ENCODE measurements around the gene ALAS1. TPM values are rescaled to one million over a fixed set of nuclear protein-coding genes. Genes with fewer than 3 reads are reported as not detected.
A peak's percentile ranks its signal among the peaks of the same experiment; 100 is the strongest.

Gene ALAS1
- total and polyA plus RNA-seq, 2 donors (not counting 3 experiments of a cell fraction or from before 2014, with no cell fraction given): 45.1 to 72.1 TPM

DNA sequence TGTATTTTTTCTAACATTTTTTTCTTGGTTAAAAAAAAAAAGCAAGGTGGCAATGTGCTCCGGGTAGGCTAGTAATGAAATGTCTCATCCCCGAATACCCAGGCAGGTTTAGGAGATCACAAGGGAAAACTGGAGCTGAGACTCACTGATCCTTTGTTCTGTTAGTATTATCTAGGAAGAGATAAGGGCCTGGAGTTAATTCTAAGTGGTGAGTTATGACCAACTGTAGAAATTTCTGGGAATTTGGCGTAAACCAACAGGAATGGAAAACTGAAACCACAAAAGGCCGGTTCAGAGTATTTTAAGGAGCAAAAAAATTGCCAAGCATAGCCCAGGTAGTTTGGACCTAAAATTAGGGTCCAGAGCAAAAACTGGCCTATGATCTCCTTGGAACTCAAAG is 60.0 kb downstream of the ALAS1 start:
- BruUV-seq (replicated peaks): no TSS peak
- FAIRE-seq (no peak), DNase-seq (ENCODE audit: low read depth, low spot score) (no peak)
- no peaks in the 10 kb centered on the region for H3K9me3 ChIP-seq (replicated peaks; ENCODE audit: control insufficient read depth, insufficient read depth, low read length)
- no peak overlapping the region for H3K27ac ChIP-seq (ENCODE audit: insufficient read depth, low read depth, low read length)
- H3K9ac ChIP-seq (replicated peaks; ENCODE audit: extremely low read depth, insufficient read depth, low read length): no peak overlapping the region
- intact Hi-C loops (cut with micrococcal nuclease) (no loop called here), dilution Hi-C loops (cut with MboI; ENCODE audit: extremely low pct_ligation_motif_present, low sequenced_read_pairs) (no loop called here)
- CTCF ChIA-PET: interaction anchor here (1.7 to 4.2 kb wide), 3 partner anchors 13 to 21 kb away, joined by 6 to 25 read pairs (median 14); partner anchors contain the start of gene WDR82
- no peak overlapping the region for H3K4me2 ChIP-seq (ENCODE audit: insufficient read depth, low read length)
- no peaks in the 10 kb centered on the region for H4K20me1 ChIP-seq (replicated peaks; ENCODE audit: control insufficient read depth, extremely low read depth, insufficient read depth, low read length)
- H3K4me1 ChIP-seq (ENCODE audit: control insufficient read depth, extremely low read depth, insufficient read depth, low read length): peaks cover 18% of the 10 kb centered on the region
- no peak overlapping the region for H2AFZ ChIP-seq (ENCODE audit: low read depth, low read length)
- H3K9me1 ChIP-seq (replicated peaks; ENCODE audit: control insufficient read depth, extremely low read depth, insufficient read depth, low read length): no peaks in the 10 kb centered on the region
- H3K79me2 ChIP-seq (ENCODE audit: control insufficient read depth, insufficient read depth, low read length): peaks cover 44% of the 10 kb centered on the region
- peaks cover 46 to 55% of the 10 kb centered on the region in 2 experiments for H3K36me3 ChIP-seq (ENCODE audit: control insufficient read depth in 2 of 2, extremely low read depth in 1 of 2, insufficient read depth in 2 of 2, low read length in 2 of 2)
- TF ChIP-seq POLR2AphosphoS5 (IDR thresholded peaks at IDR 0.05; ENCODE audit: insufficient read depth, low read depth, low read length): no peak
- no peak for TF ChIP-seq GATA2 (IDR thresholded peaks at IDR 0.05; ENCODE audit: insufficient read depth, insufficient read length, low read depth, low read length)
- TF ChIP-seq MYC (IDR thresholded peaks at IDR 0.05; ENCODE audit: low read depth, low read length): no peak
- TF ChIP-seq, protein P1, sequence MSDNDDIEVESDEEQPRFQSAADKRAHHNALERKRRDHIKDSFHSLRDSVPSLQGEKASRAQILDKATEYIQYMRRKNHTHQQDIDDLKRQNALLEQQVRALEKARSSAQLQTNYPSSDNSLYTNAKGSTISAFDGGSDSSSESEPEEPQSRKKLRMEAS (IDR thresholded peaks at IDR 0.05; ENCODE audit: insufficient read depth, insufficient read length): no peak
- no peak overlapping the region for H3K4me3 ChIP-seq (replicated peaks in 1 of 3; ENCODE audit: insufficient read depth in 1 of 3, low read depth in 1 of 3, low read length in 3 of 3)
- POLR2A ChIA-PET: no interaction called here
- no peaks in the 10 kb centered on the region for H3K27me3 ChIP-seq (ENCODE audit: control insufficient read depth in 2 of 2, insufficient read depth in 2 of 2, low read length in 2 of 2)

DNA sequence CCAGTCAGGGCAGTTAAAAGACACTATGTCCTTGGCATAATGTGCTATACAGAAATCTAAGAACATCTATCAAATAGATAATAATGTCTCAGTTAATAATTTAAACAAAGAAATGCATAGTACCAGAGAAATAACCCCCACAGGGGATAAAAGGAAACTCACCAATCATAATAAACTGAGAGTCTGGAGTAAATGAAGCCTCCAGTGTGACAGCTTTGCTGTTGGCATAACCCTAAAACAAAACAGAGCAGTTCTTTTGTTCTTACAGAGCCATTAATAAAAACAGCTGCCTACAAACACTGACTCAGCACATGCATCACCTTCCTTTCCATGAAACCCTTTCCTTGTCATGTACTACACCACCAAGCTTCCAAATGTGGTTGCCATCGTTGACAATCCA is 61.1 kb downstream of the ALAS1 start:
- H3K9me3 ChIP-seq (replicated peaks; ENCODE audit: control insufficient read depth, insufficient read depth, low read length): no peaks in the 10 kb centered on the region
- POLR2A ChIA-PET: interaction anchor here (0.9 kb wide), 1 partner anchor 20 kb away, joined by 5 read pairs; the partner anchor contains the start of gene WDR82
- no peak overlapping the region for H3K4me3 ChIP-seq (replicated peaks in 1 of 3; ENCODE audit: insufficient read depth in 1 of 3, low read depth in 1 of 3, low read length in 3 of 3)
- dilution Hi-C loops (cut with MboI; ENCODE audit: extremely low pct_ligation_motif_present, low sequenced_read_pairs) (no loop called here), intact Hi-C loops (cut with micrococcal nuclease) (loop anchor here (1.0 kb wide), 1 partner anchor 11 kb away; no protein-coding TSS in a partner anchor)
- H3K27ac ChIP-seq (ENCODE audit: insufficient read depth, low read depth, low read length): peak overlapping the region; percentile 54
- no peak overlapping the region for H2AFZ ChIP-seq (ENCODE audit: low read depth, low read length)
- peaks cover 54% of the 10 kb centered on the region for H3K79me2 ChIP-seq (ENCODE audit: control insufficient read depth, insufficient read depth, low read length)
- H4K20me1 ChIP-seq (replicated peaks; ENCODE audit: control insufficient read depth, extremely low read depth, insufficient read depth, low read length): no peaks in the 10 kb centered on the region
- TF ChIP-seq POLR2A (IDR thresholded peaks at IDR 0.05; ENCODE audit: low read depth, low read length): no peak
- TF ChIP-seq EZH2 (IDR thresholded peaks at IDR 0.05; ENCODE audit: borderline replicate concordance, low read depth, low read length, severe bottlenecking): no peak
- TF ChIP-seq FOS (IDR thresholded peaks at IDR 0.05; ENCODE audit: borderline replicate concordance, insufficient read depth, low read length): peak; percentile 71
- no peak overlapping the region for H3K4me2 ChIP-seq (ENCODE audit: insufficient read depth, low read length)
- H3K9ac ChIP-seq (replicated peaks; ENCODE audit: extremely low read depth, insufficient read depth, low read length): no peak overlapping the region
- no peaks in the 10 kb centered on the region for H3K9me1 ChIP-seq (replicated peaks; ENCODE audit: control insufficient read depth, extremely low read depth, insufficient read depth, low read length)
- FAIRE-seq (peak; percentile 71), DNase-seq (ENCODE audit: low read depth, low spot score) (peak; percentile 73)
- no TSS peak for BruUV-seq (replicated peaks)
- no peaks in the 10 kb centered on the region for H3K27me3 ChIP-seq (ENCODE audit: control insufficient read depth in 2 of 2, insufficient read depth in 2 of 2, low read length in 2 of 2)
- H3K36me3 ChIP-seq (ENCODE audit: control insufficient read depth in 2 of 2, extremely low read depth in 1 of 2, insufficient read depth in 2 of 2, low read length in 2 of 2): peaks cover 51% of the 10 kb centered on the region in 2 experiments
- H3K4me1 ChIP-seq (ENCODE audit: control insufficient read depth, extremely low read depth, insufficient read depth, low read length): peaks cover 15% of the 10 kb centered on the region
- CTCF ChIA-PET: interaction anchor here (0.9 to 4.2 kb wide), 11 partner anchors 12 to 187 kb away, joined by 3 to 25 read pairs (median 5); partner anchors contain the start of genes PPM1M, TWF2 and WDR82
